GM06990 (cell line): ENCODE results near the gene CACNA1D.

Source experiments
- DNase-seq: peaks from one replicate; pipeline ENCODE4 v3.0.0-alpha.2; 2011; ENCODE audit not compliant: insufficient read length; ENCODE audit errors: extremely low read depth
- H3K27me3 ChIP-seq: replicated peaks from 2 replicates; pipeline ENCODE4 v1.6.0; 2011; ENCODE audit warnings: low read length; ENCODE audit not compliant: control insufficient read depth, insufficient read depth
- H3K36me3 ChIP-seq: 2 replicates; pipeline ENCODE4 v1.5.1; 2011; ENCODE audit warnings: low read length; ENCODE audit not compliant: control insufficient read depth, insufficient read depth
- H3K4me3 ChIP-seq: replicated peaks from 2 replicates; pipeline ENCODE4 v1.5.1; 2011; ENCODE audit warnings: low read depth, mild to moderate bottlenecking, control low read depth, low read length
- TF ChIP-seq, protein P1 (sequence below): IDR thresholded peaks from 2 replicates; pipeline ENCODE4 v1.5.1; 2011; ENCODE audit warnings: low read length, control low read depth, mild to moderate bottlenecking, inconsistent platforms; ENCODE audit not compliant: insufficient read depth, poor library complexity, severe bottlenecking

CACNA1D gene

DNA sequence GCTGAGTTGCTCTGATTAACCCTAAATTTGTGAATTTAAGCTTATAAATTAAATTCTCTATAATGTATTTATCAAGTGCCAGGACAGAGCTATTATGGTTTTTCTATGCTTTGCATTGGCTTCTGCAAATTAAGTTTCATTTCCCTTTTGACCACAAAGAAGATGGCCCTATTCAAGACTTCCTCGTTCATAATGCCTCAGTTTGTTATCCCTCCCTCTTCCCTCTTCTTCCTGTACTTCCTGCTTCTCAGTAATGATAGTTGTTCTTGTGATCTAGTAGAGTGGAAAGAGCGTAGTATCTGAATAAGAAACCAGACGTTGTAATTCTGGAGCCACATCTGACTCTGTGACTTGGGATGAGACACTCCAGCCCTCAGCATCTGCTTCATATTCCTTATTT is 118.7 kb downstream of the CACNA1D start:
- no peaks in the 10 kb centered on the region for H3K36me3 ChIP-seq
- TF ChIP-seq, protein P1, sequence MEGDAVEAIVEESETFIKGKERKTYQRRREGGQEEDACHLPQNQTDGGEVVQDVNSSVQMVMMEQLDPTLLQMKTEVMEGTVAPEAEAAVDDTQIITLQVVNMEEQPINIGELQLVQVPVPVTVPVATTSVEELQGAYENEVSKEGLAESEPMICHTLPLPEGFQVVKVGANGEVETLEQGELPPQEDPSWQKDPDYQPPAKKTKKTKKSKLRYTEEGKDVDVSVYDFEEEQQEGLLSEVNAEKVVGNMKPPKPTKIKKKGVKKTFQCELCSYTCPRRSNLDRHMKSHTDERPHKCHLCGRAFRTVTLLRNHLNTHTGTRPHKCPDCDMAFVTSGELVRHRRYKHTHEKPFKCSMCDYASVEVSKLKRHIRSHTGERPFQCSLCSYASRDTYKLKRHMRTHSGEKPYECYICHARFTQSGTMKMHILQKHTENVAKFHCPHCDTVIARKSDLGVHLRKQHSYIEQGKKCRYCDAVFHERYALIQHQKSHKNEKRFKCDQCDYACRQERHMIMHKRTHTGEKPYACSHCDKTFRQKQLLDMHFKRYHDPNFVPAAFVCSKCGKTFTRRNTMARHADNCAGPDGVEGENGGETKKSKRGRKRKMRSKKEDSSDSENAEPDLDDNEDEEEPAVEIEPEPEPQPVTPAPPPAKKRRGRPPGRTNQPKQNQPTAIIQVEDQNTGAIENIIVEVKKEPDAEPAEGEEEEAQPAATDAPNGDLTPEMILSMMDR, result no peak
- DNase-seq, result no peak
- H3K27me3 ChIP-seq, result peaks cover 1% of the 10 kb centered on the region
- H3K4me3 ChIP-seq, result no peak overlapping the region

DNA sequence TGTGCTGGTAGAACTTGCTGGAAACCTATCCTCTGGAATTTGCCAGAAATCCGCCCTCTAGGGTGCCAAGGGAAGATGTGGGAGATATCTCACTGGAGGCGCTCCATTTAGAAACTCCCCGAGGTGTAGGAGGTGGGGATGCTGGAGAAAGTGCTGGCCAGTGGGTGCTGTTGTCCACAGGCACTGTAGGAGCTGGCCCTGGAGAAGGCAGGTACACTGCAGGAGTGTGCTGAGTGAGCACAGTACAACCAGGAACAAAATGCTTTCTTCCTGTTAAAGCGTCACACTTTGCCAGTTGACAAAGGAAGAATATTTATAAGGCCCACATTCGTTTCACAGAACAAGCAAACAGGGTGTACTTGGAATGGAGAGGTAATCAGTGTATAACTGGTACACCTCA is 119.9 kb downstream of the CACNA1D start:
- no peak for DNase-seq
- H3K36me3 ChIP-seq, result no peaks in the 10 kb centered on the region
- H3K27me3 ChIP-seq, result peaks cover 1% of the 10 kb centered on the region
- H3K4me3 ChIP-seq, result no peak overlapping the region
- TF ChIP-seq, protein P1, result no peak

DNA sequence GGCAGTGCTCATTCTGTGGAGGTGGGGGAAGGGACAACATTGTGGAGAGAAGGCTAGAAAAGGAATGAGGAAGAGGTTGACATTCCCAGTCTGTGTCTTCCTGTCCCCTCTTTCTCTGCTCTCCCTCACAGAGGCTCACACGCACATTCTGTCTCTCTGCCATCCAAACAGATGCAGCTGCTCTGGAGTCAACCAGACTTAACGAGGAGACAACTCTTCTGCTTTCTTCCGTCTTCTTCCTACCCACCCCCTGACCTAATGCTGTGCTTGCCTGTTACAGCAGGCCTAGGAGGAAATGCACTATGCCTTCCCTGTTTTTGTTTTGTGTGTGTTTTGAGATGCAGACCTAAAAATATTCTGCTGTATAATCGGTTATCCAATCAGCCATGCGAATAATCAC is 121.9 kb downstream of the CACNA1D start:
- Histone ChIP-seq H3K27me3 (peaks cover 1% of the 10 kb centered on the region), H3K4me3 (no peak overlapping the region), H3K36me3 (no peaks in the 10 kb centered on the region)
- TF ChIP-seq, protein P1, result no peak
- DNase-seq, result no peak

DNA sequence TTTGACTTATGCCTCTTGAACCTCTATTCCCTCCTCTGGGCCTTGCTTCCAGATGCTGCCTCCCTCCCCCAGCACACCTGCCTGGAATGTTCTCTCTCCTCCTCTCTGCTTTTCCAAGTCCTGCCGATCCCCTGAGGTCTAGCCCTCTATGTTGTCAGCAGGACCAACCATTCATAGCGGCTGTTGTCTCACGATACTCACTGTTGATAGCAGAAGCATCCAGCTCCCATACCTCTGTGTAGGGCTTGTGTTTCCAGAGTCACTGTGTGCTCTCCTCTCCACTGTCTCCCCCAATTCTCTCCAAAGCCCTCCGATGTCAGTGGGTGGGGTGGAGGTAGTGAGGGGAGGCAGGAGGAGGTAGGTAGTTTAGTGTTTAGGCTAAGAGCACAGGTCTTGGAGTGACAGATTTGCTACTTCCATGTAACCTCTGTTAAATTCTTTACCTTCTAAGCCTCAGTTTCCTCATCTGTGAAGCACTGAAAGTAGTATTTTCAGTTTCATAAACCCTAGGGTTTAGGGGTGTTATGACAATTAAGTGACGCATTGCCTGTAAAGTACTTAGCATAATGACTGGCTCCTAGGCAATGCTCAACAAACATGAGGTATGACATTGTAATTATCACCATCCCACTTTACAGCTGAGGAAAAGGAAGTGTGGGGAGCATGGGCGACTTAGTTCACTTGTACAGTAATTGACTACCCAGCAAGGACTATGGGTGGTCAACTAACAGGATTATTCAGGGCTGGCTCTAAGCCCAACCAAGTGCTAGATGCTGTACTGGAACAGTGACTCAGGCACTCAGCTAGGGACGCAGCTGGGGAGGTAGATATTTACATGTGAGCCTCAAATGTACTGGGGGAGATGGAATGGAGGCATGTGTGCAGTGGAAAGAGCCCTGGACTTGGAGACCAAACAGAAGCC is 122.8 kb downstream of the CACNA1D start:
- peaks cover 1% of the 10 kb centered on the region for H3K27me3 ChIP-seq
- no peak overlapping the region for H3K4me3 ChIP-seq
- TF ChIP-seq, protein P1, result no peak
- no peak for DNase-seq
- H3K36me3 ChIP-seq, result no peaks in the 10 kb centered on the region

DNA sequence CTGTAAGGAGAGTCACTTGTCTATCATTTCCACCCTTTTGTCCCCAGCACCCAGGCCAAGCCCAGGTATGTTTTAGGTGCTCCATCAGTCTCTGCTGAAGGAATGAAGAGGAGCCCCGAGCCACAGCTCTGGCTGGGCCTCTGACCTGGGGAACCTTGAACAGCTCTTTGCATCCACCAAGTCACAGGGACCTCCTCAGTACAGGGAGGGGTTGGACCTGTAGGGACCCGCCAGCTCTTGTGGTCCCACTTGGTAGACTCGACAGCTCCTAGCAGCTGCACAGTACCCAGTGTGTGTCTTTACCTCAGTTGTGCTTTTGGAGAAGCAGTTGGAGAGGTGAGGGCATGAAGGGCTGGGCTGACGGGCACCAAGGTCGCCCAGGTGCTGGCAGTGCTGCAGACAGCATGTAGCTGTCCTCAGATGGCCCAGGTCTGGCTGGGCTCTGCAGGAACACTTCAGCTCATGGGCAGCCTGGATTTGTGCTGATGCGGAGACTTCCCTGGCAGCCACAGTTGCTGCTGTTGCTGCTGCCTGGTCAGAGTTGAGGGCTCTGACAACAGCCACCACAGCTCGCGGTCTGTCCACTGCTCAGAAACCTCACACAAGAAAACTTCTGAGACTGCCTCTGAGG is 123.6 kb downstream of the CACNA1D start:
- H3K4me3 ChIP-seq, result no peak overlapping the region
- TF ChIP-seq, protein P1, result no peak
- no peak for DNase-seq
- peaks cover 1% of the 10 kb centered on the region for H3K27me3 ChIP-seq
- H3K36me3 ChIP-seq, result no peaks in the 10 kb centered on the region
